ENCODE results near the gene MSI1. TPM values are rescaled to one million over a fixed set of nuclear protein-coding genes. Genes with fewer than 3 reads are reported as not detected.

Gene MSI1
- total RNA-seq, 1 donor from 2014 or later = 229 TPM

GRCh38 chr12:120357104-120357503 lies 11.9 kb downstream of the MSI1 start:
- Mint-ChIP-seq H3K4me1 (peaks cover 58% of the 10 kb centered on the region), H3K36me3 (ENCODE audit: low read depth) (peaks cover 37% of the 10 kb centered on the region), H3K27me3 (ENCODE audit: low read depth) (peaks cover 8% of the 10 kb centered on the region), H3K27ac (ENCODE audit: unreplicated experiment) (no peak overlapping the region), H3K4me3 (peak overlapping the region; percentile 52), H3K9me3 (no peaks in the 10 kb centered on the region)
- TF ChIP-seq CTCF (conservative IDR thresholded peaks at IDR 0.05) = no peak
- no peak for DNase-seq (ENCODE audit: low read depth, low spot score)

- peaks cover 53% of the 10 kb centered on the region for H3K4me1 Mint-ChIP-seq
- no peak overlapping the region for H3K27ac Mint-ChIP-seq (ENCODE audit: unreplicated experiment)
- H3K36me3 Mint-ChIP-seq (ENCODE audit: low read depth) = peaks cover 39% of the 10 kb centered on the region
- no peaks in the 10 kb centered on the region for H3K9me3 Mint-ChIP-seq
- peak; percentile 72 for DNase-seq (ENCODE audit: low read depth, low spot score)
- H3K27me3 Mint-ChIP-seq (ENCODE audit: low read depth) = peaks cover 6% of the 10 kb centered on the region
- peak; percentile 85 for TF ChIP-seq CTCF (conservative IDR thresholded peaks at IDR 0.05)
- peak overlapping the region; percentile 52 for H3K4me3 Mint-ChIP-seq
Measured at GRCh38 chr12:120356567-120357030, 12.4 kb downstream of the MSI1 start.

- H3K9me3 Mint-ChIP-seq = no peaks in the 10 kb centered on the region
- no peak overlapping the region for H3K27ac Mint-ChIP-seq (ENCODE audit: unreplicated experiment)
- H3K27me3 Mint-ChIP-seq (ENCODE audit: low read depth) = peaks cover 3% of the 10 kb centered on the region
- DNase-seq (ENCODE audit: low read depth, low spot score) = no peak
- H3K4me1 Mint-ChIP-seq = peaks cover 27% of the 10 kb centered on the region
- no peak for TF ChIP-seq CTCF (conservative IDR thresholded peaks at IDR 0.05)
- H3K4me3 Mint-ChIP-seq = peak overlapping the region; percentile 27
- H3K36me3 Mint-ChIP-seq (ENCODE audit: low read depth) = peaks cover 28% of the 10 kb centered on the region
Measured at GRCh38 chr12:120353556-120354317, 15.2 kb downstream of the MSI1 start.

GRCh38 chr12:120353136-120353535 lies 15.8 kb downstream of the MSI1 start:
- Mint-ChIP-seq H3K4me3 (peak overlapping the region; percentile 27), H3K27me3 (ENCODE audit: low read depth) (peaks cover 3% of the 10 kb centered on the region), H3K36me3 (ENCODE audit: low read depth) (peaks cover 27% of the 10 kb centered on the region), H3K4me1 (peaks cover 21% of the 10 kb centered on the region), H3K9me3 (no peaks in the 10 kb centered on the region), H3K27ac (ENCODE audit: unreplicated experiment) (no peak overlapping the region)
- no peak for TF ChIP-seq CTCF (conservative IDR thresholded peaks at IDR 0.05)
- no peak for DNase-seq (ENCODE audit: low read depth, low spot score)

GRCh38 chr12:120352117-120352516 lies 16.8 kb downstream of the MSI1 start:
- Mint-ChIP-seq H3K4me3 (no peak overlapping the region), H3K4me1 (peaks cover 10% of the 10 kb centered on the region), H3K27me3 (ENCODE audit: low read depth) (peaks cover 3% of the 10 kb centered on the region), H3K9me3 (no peaks in the 10 kb centered on the region), H3K27ac (ENCODE audit: unreplicated experiment) (no peak overlapping the region), H3K36me3 (ENCODE audit: low read depth) (peaks cover 20% of the 10 kb centered on the region)
- TF ChIP-seq CTCF (conservative IDR thresholded peaks at IDR 0.05) = no peak
- no peak for DNase-seq (ENCODE audit: low read depth, low spot score)

Measured in neural crest cell (in vitro differentiated cells).